NB4 (cell line): Measurements from ENCODE around the gene SEC24A.

Experiments used
- DNase-seq: peaks from one replicate; pipeline ENCODE4 v3.0.0; 2010; ENCODE audit warnings: low read depth
- H3K4me3 ChIP-seq: one replicate; pipeline ENCODE4 v1.5.1; 2011; ENCODE audit warnings: mild to moderate bottlenecking, low read depth, low read length, moderate library complexity
- MYC ChIP-seq: IDR thresholded peaks from 2 replicates; pipeline ENCODE4 v1.6.1; 2011; ENCODE audit warnings: low read depth, low read length
- POLR2A ChIP-seq: IDR thresholded peaks from 2 replicates; pipeline ENCODE4 v1.6.1; 2011; ENCODE audit warnings: mild to moderate bottlenecking; ENCODE audit not compliant: insufficient read length; ENCODE audit errors: extremely low read depth
- TF ChIP-seq, protein P1 (sequence below): IDR thresholded peaks from one replicate; pipeline ENCODE4 v1.5.1; 2012; ENCODE audit warnings: low read depth, low read length
- TF ChIP-seq, protein P2 (sequence below): IDR thresholded peaks from 2 replicates; pipeline ENCODE4 v1.6.1; 2011; ENCODE audit warnings: low read depth, low read length

The SEC24A gene

DNA sequence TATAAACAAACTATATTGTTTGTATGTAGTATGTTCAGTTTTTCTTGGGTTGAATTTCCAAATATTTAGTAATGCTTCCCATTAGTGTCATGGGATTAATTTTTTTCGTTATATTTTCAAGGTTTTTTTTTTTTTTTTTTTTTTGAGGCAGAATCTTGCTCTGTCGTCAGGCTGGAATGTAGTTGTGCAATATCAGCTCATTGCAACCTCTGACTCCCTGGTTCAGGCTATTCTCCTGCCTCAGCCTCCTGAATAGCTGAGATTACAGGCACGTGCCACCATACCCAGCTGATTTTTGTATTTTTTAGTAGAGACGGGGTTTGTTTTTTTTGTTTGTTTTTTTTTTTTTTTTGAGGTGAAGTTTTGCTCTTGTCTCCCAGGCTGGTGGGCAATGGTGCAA, 120.6 kb downstream of the SEC24A start:
- DNase-seq = peak; percentile 18
- TF ChIP-seq POLR2A = no peak
- TF ChIP-seq, protein P1, sequence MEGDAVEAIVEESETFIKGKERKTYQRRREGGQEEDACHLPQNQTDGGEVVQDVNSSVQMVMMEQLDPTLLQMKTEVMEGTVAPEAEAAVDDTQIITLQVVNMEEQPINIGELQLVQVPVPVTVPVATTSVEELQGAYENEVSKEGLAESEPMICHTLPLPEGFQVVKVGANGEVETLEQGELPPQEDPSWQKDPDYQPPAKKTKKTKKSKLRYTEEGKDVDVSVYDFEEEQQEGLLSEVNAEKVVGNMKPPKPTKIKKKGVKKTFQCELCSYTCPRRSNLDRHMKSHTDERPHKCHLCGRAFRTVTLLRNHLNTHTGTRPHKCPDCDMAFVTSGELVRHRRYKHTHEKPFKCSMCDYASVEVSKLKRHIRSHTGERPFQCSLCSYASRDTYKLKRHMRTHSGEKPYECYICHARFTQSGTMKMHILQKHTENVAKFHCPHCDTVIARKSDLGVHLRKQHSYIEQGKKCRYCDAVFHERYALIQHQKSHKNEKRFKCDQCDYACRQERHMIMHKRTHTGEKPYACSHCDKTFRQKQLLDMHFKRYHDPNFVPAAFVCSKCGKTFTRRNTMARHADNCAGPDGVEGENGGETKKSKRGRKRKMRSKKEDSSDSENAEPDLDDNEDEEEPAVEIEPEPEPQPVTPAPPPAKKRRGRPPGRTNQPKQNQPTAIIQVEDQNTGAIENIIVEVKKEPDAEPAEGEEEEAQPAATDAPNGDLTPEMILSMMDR = no peak
- no peak for TF ChIP-seq MYC
- TF ChIP-seq, protein P2, sequence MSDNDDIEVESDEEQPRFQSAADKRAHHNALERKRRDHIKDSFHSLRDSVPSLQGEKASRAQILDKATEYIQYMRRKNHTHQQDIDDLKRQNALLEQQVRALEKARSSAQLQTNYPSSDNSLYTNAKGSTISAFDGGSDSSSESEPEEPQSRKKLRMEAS = no peak

DNA sequence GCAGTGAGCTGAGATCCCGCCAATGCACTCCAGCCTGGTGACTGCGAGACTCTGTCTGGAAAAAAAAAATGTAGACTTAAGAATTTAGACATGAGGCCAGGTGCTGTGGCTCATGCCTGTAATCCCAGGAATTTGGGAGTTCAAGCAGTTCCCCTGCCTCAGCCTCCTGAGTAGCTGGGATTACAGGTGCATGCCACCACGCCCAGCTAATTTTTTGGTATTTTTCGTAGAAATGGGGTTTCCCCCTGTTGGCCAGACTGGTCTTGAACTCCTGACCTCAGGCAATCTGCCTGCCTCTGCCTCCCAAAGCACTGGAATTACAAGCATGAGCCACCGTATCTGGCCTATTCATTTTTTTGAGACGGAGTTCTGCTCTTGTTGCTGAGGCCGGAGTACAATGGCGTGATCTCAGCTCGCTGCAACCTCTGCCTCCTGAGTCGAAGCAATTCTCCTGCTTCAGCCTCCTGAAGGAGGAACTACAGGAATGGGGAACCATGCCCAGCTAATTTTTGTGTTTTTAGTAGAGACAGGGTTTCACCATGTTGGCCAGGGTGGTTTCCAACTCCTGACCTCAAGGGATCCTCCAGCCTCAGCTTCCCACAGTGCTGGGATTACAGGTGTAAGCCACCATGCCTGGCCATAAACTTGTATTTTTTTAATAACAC, 124.0 kb downstream of the SEC24A start:
- no peak for TF ChIP-seq POLR2A
- TF ChIP-seq MYC = no peak
- TF ChIP-seq, protein P1 = no peak
- TF ChIP-seq, protein P2 = no peak
- DNase-seq = no peak
- H3K4me3 ChIP-seq = no peak overlapping the region

More for the DNA sequence above, 120.6 kb downstream of the SEC24A start:
- H3K4me3 ChIP-seq = no peak overlapping the region

DNA sequence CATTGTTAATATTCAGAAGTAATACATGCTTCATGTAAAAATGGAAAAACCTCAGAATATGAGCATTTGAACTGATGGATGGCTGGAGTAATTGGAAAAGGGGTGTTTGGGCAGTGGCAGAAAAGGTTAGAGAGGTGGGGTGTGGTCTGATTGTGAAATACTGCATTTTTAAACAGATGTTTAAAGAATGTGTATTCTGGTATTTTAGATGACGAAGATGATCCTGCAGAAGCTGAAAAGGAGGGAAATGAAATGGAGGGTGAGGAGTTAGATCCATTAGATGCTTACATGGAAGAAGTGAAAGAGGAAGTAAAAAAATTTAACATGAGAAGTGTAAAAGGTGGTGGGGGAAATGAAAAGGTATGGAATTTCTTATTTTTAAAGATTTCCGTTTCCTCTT, 128.8 kb downstream of the SEC24A start:
- no peak overlapping the region for H3K4me3 ChIP-seq
- TF ChIP-seq, protein P2 = no peak
- TF ChIP-seq, protein P1 = no peak
- TF ChIP-seq POLR2A = no peak
- TF ChIP-seq MYC = no peak
- no peak for DNase-seq
